Stimulated activated CD4-positive, alpha-beta T cell treated with anti-CD3 and anti-CD28 coated beads, Interleukin-12 subunit alpha, Interleukin-12 subunit beta, amount 100 ng/mL, for 4 hours (primary cell): Measurements from ENCODE around the gene C17orf114.

ENCODE experiments used
- DNase-seq: peaks from one replicate; pipeline ENCODE4 v3.0.0-alpha.2; 2020

Gene C17orf114

DNA sequence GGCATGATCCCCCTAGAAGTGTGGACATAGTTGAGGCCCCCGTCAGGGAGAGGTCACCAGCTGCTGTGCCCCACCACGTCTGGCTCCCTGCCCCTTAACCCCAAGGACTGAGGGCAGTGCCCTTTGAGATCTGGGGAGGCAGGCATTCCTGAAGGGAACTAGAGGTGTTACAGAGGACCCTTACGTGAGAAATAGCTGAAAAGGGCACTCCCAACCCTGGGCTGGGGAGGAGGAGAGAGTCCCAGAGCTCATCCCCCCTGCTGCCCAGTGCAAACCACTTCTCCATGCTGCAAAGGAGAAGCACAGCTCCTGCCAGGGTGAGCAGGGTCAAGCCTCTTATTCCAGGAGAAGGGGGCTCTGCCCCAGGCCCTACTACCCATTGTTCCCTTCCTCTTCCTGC, 20.7 kb upstream of the C17orf114 start:
- no peak for DNase-seq

- DNase-seq: no peak
Observed at GRCh38 chr17:4818276-4818675, 16.1 kb upstream of the C17orf114 start.

GRCh38 chr17:4816826-4817225, 14.7 kb upstream of the C17orf114 start:
- no peak for DNase-seq

DNA sequence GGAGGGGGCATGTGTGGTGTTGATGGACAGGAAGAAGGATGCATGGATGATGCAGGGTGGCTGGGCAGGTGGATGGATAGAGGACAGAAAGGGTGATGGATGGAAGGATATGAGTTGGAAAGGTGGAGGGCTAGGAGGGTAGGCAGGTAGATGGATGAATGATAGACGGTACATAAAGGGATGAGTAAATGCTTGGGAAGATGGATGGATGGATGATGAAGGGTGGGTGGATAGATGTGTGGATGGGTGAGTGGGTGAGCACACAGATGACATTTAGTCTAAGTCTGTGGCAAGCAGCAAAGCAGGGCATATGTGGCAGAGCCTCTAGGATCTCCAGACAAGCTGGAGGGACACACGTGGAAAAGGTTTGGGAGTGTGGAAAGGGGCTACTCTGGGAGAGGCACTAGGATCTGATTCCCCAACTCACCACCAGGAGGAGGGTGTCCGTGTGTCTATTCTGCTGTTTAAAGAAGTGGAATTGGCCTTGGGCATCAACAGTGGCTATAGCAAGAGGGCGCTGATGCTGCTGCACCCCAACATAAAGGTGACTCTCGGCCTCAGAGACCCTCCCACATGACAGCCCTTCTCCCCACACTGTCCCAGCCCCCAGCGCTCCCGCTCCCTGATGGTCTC, 13.0 kb upstream of the C17orf114 start:
- DNase-seq: no peak

DNA sequence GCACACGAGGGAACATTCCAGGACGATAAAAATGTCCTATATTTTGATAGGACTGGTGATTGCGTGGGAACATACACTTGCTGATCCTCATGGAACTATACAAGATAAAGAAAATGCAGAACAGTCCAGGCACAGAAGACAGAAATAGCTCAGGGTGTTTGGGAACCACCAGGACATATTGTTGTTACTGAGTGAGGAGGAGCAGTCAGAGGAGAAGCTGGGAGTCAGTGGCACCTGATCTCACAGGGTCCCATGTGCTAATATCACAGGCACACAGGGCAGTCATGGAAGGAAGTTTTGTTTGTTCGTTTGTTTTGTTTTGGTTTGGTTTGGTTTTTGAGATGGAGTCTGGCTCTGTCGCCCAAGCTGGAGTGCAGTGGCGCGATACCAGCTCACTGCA, 10.6 kb upstream of the C17orf114 start:
- DNase-seq: no peak

DNA sequence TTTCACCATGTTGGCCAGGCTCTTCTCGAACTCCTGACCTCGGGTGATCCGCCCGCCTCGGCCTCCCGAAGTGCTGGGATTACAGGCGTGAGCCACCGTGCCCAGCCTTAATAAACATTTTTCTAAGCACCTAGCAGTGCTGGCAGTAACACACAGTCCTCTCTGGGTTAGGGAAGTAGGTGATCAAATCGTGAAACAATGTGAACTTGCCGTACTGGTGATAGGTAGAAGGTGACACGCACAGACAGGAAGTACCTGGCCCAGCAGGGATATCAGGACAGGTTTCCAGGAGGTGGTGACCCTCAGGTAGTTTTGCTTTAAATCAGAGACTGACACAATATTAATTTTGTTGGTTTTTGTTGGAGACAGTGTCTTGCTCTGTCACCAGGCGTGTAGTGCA, 9.3 kb upstream of the C17orf114 start:
- no peak for DNase-seq

DNA sequence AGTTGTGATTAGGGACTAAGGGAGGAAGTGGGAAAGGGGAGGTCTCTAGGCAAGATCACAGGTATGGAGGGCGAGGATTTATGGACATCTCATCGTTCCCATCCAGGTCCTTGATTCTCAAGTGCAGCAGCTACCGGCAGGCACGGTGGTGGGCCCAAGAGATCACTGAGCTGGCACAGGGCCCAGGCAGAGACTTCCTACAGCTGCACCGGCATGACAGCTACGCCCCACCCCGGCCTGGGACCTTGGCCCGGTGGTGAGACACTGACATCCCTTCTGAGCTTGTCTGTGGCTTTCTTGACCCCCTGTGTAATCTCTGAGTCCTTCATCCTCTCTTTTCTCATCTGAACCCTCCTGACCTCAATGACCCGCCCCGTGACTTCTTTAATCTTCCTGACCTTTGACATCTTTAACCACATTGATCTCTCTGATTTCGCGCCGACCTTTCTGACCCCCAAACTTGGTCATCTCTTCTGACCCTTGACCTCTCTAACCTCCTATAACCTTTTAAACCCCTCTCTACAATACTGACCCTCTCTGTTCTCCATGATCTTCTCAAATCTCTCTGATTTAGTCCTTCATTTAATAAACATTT, 8.7 kb upstream of the C17orf114 start:
- DNase-seq: no peak

DNA sequence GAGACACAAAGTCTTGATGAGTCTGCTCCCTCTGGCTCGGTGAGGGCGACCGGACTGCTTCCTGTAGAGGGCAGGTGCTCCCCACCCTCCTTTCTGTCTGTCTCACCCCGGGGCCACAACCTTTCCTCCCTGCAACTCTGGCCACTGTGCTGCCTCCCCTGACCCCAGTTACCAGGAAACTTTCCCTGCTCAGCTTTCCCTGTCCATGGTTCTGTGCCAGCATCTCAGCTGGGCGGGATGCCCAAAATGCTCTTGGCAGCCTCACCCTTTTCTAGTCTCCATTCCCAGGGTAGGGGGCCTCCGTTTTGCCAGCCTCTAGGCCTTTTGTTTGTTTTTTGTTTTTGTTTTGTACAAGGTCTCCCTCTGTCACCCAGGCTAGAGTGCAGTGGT, 6.2 kb upstream of the C17orf114 start:
- DNase-seq: no peak

- no peak for DNase-seq
Observed at GRCh38 chr17:4807605-4808377, 5.7 kb upstream of the C17orf114 start.

GRCh38 chr17:4806777-4807604, 4.9 kb upstream of the C17orf114 start, which contains the start of gene PLD2:
Gene PLD2, plus strand, starts transcription at chr17:4807152. Its CDS starts 621 bp downstream, at chr17:4807773.
- peak; percentile 84 for DNase-seq

- no peak for DNase-seq
Observed at GRCh38 chr17:4806456-4806776, 4.3 kb upstream of the C17orf114 start.

DNA sequence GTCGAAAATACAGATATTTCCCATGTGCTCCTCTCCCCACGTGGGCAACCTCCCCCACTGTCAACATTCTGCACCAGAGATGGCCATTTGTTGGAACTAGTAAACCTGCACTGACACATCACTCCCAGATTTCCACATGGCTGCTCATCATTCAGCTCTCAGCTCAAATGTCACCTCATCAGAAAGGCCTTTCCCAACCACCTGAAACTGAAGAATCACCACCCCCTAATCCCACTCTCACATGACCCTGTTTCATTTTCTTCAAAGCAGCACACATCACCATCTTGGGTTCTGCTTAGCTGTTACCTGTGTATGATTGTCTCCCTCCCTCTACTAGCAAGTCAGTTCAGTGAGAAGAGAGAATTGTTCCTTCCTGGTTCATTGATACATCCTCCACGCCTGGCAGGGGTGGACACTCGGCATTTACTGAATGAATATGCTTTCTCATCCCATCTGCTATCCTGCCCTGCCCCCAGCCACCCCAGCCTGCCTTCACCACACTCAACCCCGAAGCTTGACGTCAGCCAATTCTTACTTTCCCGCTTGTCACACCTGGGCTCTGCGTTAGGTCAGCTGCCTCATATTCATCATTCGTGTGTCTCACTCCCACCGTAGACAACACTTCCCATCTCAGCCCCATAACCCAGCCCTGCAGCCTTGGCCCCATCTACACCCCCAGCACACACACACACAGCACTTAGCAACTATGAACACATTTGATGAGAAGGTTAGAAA, 1.5 kb downstream of the C17orf114 start:
- no peak for DNase-seq

DNA sequence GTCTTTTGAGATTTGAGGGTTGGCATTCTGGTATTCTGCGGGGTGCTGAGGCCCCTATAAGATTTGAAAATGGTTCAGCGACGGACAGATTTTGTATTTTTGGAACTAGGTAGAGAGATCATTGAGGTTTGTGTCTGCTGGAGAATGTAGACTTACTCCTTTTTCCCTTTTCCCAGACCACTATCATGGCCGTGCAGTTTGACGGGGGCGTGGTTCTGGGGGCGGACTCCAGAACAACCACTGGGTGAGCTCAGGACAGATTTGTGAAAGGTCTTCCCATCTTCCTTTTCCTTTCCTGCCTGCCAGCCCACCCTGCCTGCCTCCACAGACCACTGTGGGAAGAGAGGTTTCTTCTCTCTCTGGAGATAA, 5.6 kb downstream of the C17orf114 start:
- DNase-seq: peak; percentile 37

GRCh38 chr17:4795168-4795567, 7.0 kb downstream of the C17orf114 start:
- DNase-seq: no peak

- DNase-seq: no peak
Observed at GRCh38 chr17:4790705-4791088, 11.4 kb downstream of the C17orf114 start.

DNA sequence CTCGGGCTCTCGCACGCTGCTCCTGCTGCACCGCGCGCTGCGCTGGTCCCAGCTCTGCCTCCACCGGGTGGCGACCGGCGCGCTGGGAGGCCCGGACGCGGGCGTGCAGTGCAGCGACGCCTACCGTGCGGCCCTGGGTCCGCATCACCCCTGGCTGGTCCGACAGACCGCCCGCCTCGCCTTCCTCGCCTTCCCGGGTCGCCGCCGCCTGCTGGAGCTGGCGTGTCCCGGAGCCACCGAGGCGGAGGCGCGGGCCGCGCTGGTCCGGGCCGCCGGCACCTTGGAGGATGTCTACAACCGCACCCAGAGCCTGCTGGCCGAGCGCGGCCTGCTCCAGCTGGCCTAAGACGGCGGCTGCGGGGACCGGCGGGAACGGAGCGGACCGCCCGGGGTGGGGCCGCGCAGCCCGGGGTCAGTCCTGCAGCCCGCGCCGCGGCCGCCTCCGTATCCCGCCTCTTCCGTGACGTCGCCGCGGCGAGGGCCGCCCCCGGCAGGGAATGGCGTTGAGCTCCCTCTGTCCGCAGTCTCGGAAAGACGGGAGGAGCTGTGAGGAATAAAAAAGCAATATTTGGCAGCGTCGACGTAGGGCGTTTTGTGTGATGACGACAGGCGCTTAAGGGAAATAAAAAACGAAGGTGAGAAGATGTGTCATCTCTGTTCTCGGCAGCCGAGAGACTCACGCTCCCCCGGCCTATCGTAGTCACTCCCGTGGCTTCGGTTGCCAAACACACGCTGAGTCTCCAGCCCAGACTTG, 12.0 kb downstream of the C17orf114 start:
- peak; percentile 75 for DNase-seq

DNA sequence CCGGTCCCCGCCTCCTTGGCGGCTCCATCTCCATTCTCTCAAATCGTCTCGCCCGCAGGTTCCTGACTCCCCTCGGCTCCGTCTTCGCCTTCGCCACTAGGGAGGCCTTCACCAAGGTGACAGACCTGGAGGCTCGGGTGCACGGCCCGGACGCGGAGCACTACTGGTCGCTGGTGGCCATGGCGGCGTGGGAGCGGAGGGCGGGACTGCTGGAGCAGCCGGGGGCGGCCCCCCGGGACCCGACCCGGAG, 12.5 kb downstream of the C17orf114 start:
- no peak for DNase-seq

DNA sequence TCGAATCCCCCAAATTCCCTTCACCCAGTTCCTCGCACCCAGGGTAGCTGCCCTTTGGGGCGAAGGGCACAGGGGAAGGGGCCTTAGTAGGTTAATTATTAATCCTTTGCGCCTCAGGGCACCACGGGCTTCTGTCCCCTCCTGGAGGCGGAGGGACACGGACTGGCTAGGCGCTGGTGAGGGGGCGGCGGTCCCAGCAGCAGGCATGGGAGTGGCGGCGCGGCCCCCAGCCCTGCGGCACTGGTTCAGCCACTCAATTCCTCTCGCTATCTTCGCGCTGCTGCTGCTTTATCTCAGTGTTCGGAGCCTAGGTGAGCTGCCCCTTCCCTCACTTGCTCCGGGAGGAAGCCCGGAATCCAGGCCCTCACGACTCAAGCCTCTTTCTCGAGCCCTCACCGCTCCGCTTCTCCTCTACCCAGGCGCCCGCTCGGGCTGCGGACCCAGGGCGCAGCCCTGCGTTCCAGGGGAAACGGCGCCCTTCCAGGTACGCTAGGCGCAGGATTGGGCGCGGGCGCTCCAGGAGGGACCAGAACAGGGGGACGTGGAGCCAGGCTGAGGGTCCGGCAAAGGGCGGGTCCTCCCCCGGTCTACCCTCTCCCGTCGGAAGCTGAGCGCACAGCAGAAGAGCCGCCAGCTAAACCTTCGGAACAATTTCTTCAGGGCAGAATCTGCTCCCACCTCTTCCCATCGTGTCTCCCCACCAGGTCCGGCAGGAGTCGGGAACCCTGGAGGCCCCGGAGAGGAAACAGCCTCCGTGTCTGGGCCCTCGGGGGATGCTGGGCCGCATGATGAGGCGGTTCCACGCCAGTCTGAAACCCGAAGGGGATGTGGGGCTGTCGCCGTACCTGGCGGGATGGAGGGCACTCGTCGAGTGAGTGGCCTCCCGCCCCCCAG, 13.1 kb downstream of the C17orf114 start, which contains the start of gene GLTPD2:
TSS of gene GLTPD2 (plus strand) at position 158 of the 894 bp plus-strand sequence. CDS start at position 206, 48 bp downstream.
- DNase-seq: no peak

GRCh38 chr17:4788159-4788806, 13.8 kb downstream of the C17orf114 start:
- DNase-seq: no peak

- no peak for DNase-seq
Observed at GRCh38 chr17:4786516-4786915, 15.6 kb downstream of the C17orf114 start.

GRCh38 chr17:4786106-4786511, 16.0 kb downstream of the C17orf114 start, which contains the start of gene VMO1:
Gene VMO1, minus strand, starts transcription at chr17:4786364. Its CDS starts 12 bp downstream, at chr17:4786352.
- DNase-seq: no peak
